ENCODE results near the gene NCMAP. TPM values are rescaled to one million over a fixed set of nuclear protein-coding genes. Genes with fewer than 3 reads are reported as not detected.

NCMAP gene
- total RNA-seq, 1 experiment from 2014 or later = 78.8 TPM

DNA sequence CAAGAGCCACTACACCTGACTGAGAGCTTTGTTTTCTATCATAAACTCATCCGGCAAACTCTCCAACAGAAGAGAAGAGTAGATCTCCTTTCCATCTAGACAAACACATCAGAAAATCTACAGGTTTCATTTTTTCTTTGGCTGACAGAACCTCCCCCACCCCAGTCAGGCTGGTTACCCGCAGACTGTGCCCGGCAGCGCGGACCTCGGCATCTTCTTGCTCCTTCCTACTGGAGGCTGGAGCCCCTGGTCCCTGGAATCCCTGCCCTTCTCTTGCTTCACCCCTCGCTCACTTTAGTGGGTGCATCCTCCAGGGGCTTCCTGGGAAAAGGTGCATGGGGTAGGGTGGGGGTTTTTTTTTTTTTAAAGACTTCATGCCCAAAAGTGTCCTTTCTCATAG, 23.0 kb downstream of the NCMAP start:
- intact Hi-C loops (cut with micrococcal nuclease; ENCODE audit: unreplicated experiment) = no loop called here
- CTCF ChIA-PET = interaction anchor here (1.4 kb wide), 1 partner anchor 11 kb away, joined by 4 read pairs; no protein-coding TSS in a partner anchor
- H3K9me3 Mint-ChIP-seq (ENCODE audit: low read depth, unreplicated experiment) = no peaks in the 10 kb centered on the region
- no peak overlapping the region for H3K4me3 Mint-ChIP-seq (ENCODE audit: low read depth, unreplicated experiment)
- no TSS peak for BruUV-seq (replicated peaks)
- H3K36me3 Mint-ChIP-seq (ENCODE audit: insufficient read depth, unreplicated experiment) = peaks cover 31% of the 10 kb centered on the region
- DNase-seq = no peak
- no peak overlapping the region for H3K27ac Mint-ChIP-seq (ENCODE audit: unreplicated experiment)
- H3K27me3 Mint-ChIP-seq (ENCODE audit: unreplicated experiment) = no peaks in the 10 kb centered on the region
- TF ChIP-seq, protein P1, sequence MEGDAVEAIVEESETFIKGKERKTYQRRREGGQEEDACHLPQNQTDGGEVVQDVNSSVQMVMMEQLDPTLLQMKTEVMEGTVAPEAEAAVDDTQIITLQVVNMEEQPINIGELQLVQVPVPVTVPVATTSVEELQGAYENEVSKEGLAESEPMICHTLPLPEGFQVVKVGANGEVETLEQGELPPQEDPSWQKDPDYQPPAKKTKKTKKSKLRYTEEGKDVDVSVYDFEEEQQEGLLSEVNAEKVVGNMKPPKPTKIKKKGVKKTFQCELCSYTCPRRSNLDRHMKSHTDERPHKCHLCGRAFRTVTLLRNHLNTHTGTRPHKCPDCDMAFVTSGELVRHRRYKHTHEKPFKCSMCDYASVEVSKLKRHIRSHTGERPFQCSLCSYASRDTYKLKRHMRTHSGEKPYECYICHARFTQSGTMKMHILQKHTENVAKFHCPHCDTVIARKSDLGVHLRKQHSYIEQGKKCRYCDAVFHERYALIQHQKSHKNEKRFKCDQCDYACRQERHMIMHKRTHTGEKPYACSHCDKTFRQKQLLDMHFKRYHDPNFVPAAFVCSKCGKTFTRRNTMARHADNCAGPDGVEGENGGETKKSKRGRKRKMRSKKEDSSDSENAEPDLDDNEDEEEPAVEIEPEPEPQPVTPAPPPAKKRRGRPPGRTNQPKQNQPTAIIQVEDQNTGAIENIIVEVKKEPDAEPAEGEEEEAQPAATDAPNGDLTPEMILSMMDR (IDR thresholded peaks at IDR 0.05; ENCODE audit: unreplicated experiment) = no peak
- H3K4me1 Mint-ChIP-seq (ENCODE audit: low read depth, unreplicated experiment) = peaks cover 10% of the 10 kb centered on the region

DNA sequence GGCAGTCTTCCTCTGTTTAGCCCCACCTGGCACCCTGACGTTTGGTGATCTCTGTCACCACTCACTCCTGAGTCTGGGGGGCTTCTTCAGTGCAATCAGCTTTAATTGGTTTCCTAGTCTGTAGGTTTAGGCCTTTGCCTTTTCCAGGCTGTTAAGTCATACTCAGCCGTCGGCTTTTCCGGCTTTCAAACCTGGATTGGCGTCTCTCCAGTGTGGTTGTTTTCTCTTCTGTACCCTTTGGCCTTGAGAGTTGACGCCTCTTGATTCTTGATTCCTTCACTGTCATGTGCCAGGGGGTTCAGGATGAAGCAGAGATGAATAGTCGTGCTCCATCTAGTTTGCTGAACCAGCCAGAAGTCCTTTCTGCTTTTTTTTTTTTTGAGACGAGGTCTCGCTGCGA, 24.9 kb downstream of the NCMAP start:
- CTCF ChIA-PET = no interaction called here
- H3K27ac Mint-ChIP-seq (ENCODE audit: unreplicated experiment) = no peak overlapping the region
- intact Hi-C loops (cut with micrococcal nuclease; ENCODE audit: unreplicated experiment) = no loop called here
- H3K4me3 Mint-ChIP-seq (ENCODE audit: low read depth, unreplicated experiment) = no peak overlapping the region
- BruUV-seq (replicated peaks) = no TSS peak
- no peak for DNase-seq
- H3K9me3 Mint-ChIP-seq (ENCODE audit: low read depth, unreplicated experiment) = no peaks in the 10 kb centered on the region
- peaks cover 32% of the 10 kb centered on the region for H3K36me3 Mint-ChIP-seq (ENCODE audit: insufficient read depth, unreplicated experiment)
- H3K4me1 Mint-ChIP-seq (ENCODE audit: low read depth, unreplicated experiment) = peaks cover 9% of the 10 kb centered on the region
- TF ChIP-seq, protein P1 (IDR thresholded peaks at IDR 0.05; ENCODE audit: unreplicated experiment) = no peak
- H3K27me3 Mint-ChIP-seq (ENCODE audit: unreplicated experiment) = no peaks in the 10 kb centered on the region

DNA sequence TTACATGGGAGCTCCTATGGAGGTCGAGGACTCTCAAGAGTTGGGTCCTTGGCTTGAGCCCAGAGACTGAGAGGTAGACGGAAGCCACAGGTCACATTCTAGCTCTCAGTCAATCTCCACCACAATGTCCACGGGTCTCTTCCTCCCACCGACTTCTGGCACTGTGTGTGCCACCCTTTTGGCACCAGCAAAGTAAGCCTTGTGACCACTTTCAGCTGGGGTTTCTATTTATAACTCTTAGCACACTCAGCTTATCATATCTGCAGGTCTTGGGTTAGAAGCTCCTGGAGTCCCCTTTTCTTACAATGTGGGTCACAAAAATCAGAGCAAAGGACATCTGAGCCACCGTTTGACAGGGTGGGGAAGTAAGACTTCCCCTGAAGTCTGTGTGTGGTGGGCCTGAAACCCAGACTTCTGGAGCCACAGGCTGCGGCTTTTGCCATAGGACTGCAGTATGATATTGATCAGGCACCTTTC, 28.3 kb downstream of the NCMAP start:
- no TSS peak for BruUV-seq (replicated peaks)
- TF ChIP-seq, protein P1 (IDR thresholded peaks at IDR 0.05; ENCODE audit: unreplicated experiment) = no peak
- Mint-ChIP-seq H3K4me3 (ENCODE audit: low read depth, unreplicated experiment) (no peak overlapping the region), H3K27me3 (ENCODE audit: unreplicated experiment) (no peaks in the 10 kb centered on the region), H3K9me3 (ENCODE audit: low read depth, unreplicated experiment) (no peaks in the 10 kb centered on the region), H3K4me1 (ENCODE audit: low read depth, unreplicated experiment) (peaks cover 8% of the 10 kb centered on the region), H3K36me3 (ENCODE audit: insufficient read depth, unreplicated experiment) (peaks cover 22% of the 10 kb centered on the region), H3K27ac (ENCODE audit: unreplicated experiment) (no peak overlapping the region)
- DNase-seq = no peak
- CTCF ChIA-PET = interaction anchor here (0.6 to 0.7 kb wide), 3 partner anchors 74 to 868 kb away, joined by 3 to 4 read pairs (median 3); no protein-coding TSS in a partner anchor
- intact Hi-C loops (cut with micrococcal nuclease; ENCODE audit: unreplicated experiment) = no loop called here

DNA sequence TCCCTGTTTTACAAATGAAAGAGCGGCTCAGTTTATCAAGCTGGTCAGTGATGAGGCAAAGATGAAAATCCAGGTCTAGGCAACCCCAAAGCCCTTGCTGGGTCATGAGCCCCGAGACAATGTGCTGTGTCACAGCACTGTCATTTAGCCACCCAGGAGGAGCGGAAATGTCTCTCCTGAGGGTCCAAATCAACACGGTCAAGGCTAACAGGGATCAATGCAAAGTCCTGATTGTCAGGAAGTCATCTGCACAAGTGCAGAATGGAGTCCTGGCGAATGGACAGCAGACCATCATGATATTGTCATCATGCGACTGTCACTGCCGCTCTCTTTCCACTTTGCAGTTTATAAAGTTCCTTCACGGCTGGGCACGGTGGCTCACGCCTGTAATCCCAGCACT, 30.2 kb downstream of the NCMAP start:
- Mint-ChIP-seq H3K9me3 (ENCODE audit: low read depth, unreplicated experiment) (no peaks in the 10 kb centered on the region), H3K4me1 (ENCODE audit: low read depth, unreplicated experiment) (peaks cover 9% of the 10 kb centered on the region), H3K36me3 (ENCODE audit: insufficient read depth, unreplicated experiment) (peaks cover 14% of the 10 kb centered on the region), H3K4me3 (ENCODE audit: low read depth, unreplicated experiment) (no peak overlapping the region), H3K27me3 (ENCODE audit: unreplicated experiment) (no peaks in the 10 kb centered on the region), H3K27ac (ENCODE audit: unreplicated experiment) (no peak overlapping the region)
- DNase-seq = no peak
- BruUV-seq (replicated peaks) = no TSS peak
- intact Hi-C loops (cut with micrococcal nuclease; ENCODE audit: unreplicated experiment) = no loop called here
- TF ChIP-seq, protein P1 (IDR thresholded peaks at IDR 0.05; ENCODE audit: unreplicated experiment) = no peak
- CTCF ChIA-PET = interaction anchor here (1.4 to 1.8 kb wide), 3 partner anchors 18 to 28 kb away, joined by 3 to 10 read pairs (median 9); no protein-coding TSS in a partner anchor
